ENCODE measurements around the gene NTHL1. TPM values are rescaled to one million over a fixed set of nuclear protein-coding genes. Genes with fewer than 3 reads are reported as not detected.

Gene NTHL1
- total and polyA plus RNA-seq, 2 of the 13 experiments (the other 11 are each of a cell fraction or from before 2014, with no cell fraction given), result 47.5 to 64.9 TPM

- TF ChIP-seq SSRP1 (CRISPR knock-in tag; IDR thresholded peaks at IDR 0.05), result no peak
- peak; percentile 25; the same call in 1 of the 2 replicates for TF ChIP-seq RARA (CRISPR knock-in tag; IDR thresholded peaks at IDR 0.05)
- TF ChIP-seq, protein P1, sequence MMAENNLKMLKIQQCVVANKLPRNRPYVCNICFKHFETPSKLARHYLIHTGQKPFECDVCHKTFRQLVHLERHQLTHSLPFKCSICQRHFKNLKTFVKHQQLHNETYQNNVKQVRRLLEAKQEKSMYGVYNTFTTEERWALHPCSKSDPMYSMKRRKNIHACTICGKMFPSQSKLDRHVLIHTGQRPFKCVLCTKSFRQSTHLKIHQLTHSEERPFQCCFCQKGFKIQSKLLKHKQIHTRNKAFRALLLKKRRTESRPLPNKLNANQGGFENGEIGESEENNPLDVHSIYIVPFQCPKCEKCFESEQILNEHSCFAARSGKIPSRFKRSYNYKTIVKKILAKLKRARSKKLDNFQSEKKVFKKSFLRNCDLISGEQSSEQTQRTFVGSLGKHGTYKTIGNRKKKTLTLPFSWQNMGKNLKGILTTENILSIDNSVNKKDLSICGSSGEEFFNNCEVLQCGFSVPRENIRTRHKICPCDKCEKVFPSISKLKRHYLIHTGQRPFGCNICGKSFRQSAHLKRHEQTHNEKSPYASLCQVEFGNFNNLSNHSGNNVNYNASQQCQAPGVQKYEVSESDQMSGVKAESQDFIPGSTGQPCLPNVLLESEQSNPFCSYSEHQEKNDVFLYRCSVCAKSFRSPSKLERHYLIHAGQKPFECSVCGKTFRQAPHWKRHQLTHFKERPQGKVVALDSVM (CRISPR knock-in tag; IDR thresholded peaks at IDR 0.05), result peak; percentile 66; the same call in 1 of the 2 replicates
- TF ChIP-seq ZNF589 (CRISPR knock-in tag; conservative IDR thresholded peaks at IDR 0.05), result no peak
- no peak for TF ChIP-seq ZBTB20 (CRISPR knock-in tag; IDR thresholded peaks at IDR 0.05; ENCODE audit: borderline replicate concordance, low read depth)
- no peak for TF ChIP-seq NR2F6 (IDR thresholded peaks at IDR 0.05)
- TF ChIP-seq NR2F6 (CRISPR knock-in tag; IDR thresholded peaks at IDR 0.05), result peak; percentile 14; the same call in 1 of the 2 replicates
- TF ChIP-seq MAZ (IDR thresholded peaks at IDR 0.05; ENCODE audit: borderline replicate concordance, low read depth, low read length), result 0 out of 2 replicates have a peak, but pooled peaks have one; percentile 9
- TF ChIP-seq MAZ (CRISPR knock-in tag; IDR thresholded peaks at IDR 0.05; ENCODE audit: low read depth), result no peak
- TF ChIP-seq KDM2A (CRISPR knock-in tag; IDR thresholded peaks at IDR 0.05; ENCODE audit: borderline replicate concordance, low read depth), result 0 out of 2 replicates have a peak, but pooled peaks have one; percentile 18
These were observed 23.6 kb downstream of the NTHL1 start (continued) for GRCh38 chr16:2024032-2024420.
